GM23338 (cell line): ENCODE measurements around the gene CTNND2. TPM values are rescaled to one million over a fixed set of nuclear protein-coding genes. Genes with fewer than 3 reads are reported as not detected.

Source experiments
- ATAC-seq: fragments of 200-7000 bp; cut with Tn5 transposase; 3 replicates; pipeline ENCODE4 v1.9.1; 2020
- DNase-seq: peaks from one replicate; pipeline ENCODE4 v3.0.0-alpha.2; 2015; ENCODE audit warnings: low spot score
- H2AFZ ChIP-seq: fragments of 200-600 bp; sonication (generic); 2 replicates; pipeline ENCODE4 v1.8.0; 2016; ENCODE audit warnings: antibody characterized with exemption, mild to moderate bottlenecking, moderate library complexity
- H3F3A ChIP-seq: fragments of 200-600 bp; sonication (generic); replicated peaks from 2 replicates; pipeline ENCODE4 v1.8.0; 2017; ENCODE audit warnings: antibody characterized with exemption, mixed run types, low read depth
- H3K27ac ChIP-seq: fragments of 200-600 bp; sonication (generic); 2 replicates; pipeline ENCODE4 v1.6.1; 2016; ENCODE audit warnings: low read depth
- H3K27me3 ChIP-seq: fragments of 200-600 bp; sonication (generic); 2 replicates; pipeline ENCODE4 v1.8.0; 2016; ENCODE audit warnings: mild to moderate bottlenecking, mixed run types, moderate library complexity; ENCODE audit not compliant: insufficient read depth
- H3K36me3 ChIP-seq: fragments of 200-600 bp; sonication (generic); 2 replicates; pipeline ENCODE4 v1.8.0; 2016; ENCODE audit warnings: mild to moderate bottlenecking; ENCODE audit not compliant: insufficient read depth
- H3K4me1 ChIP-seq: fragments of 200-600 bp; sonication (generic); 2 replicates; pipeline ENCODE4 v1.8.0; 2016; ENCODE audit warnings: mild to moderate bottlenecking, moderate library complexity; ENCODE audit not compliant: insufficient read depth
- H3K4me2 ChIP-seq: fragments of 200-600 bp; sonication (generic); 2 replicates; pipeline ENCODE4 v1.7.1; 2017; ENCODE audit warnings: mixed run types
- H3K4me3 ChIP-seq: fragments of 200-600 bp; sonication (generic); 2 replicates; pipeline ENCODE4 v1.6.1; 2016; ENCODE audit warnings: mixed run types
- H3K79me2 ChIP-seq: fragments of 200-600 bp; sonication (generic); replicated peaks from 2 replicates; pipeline ENCODE4 v1.8.0; 2017; ENCODE audit warnings: mild to moderate bottlenecking; ENCODE audit not compliant: insufficient read depth
- H3K9me2 ChIP-seq: fragments of 200-600 bp; sonication (generic); 2 replicates; pipeline ENCODE4 v1.8.0; 2017; ENCODE audit not compliant: insufficient read depth
- H4K20me1 ChIP-seq: fragments of 200-600 bp; sonication (generic); replicated peaks from 2 replicates; pipeline ENCODE4 v1.8.0; 2017; ENCODE audit warnings: mild to moderate bottlenecking; ENCODE audit not compliant: insufficient read depth
- H3K27ac Mint-ChIP-seq: 2 replicates; pipeline ENCODE4 v1.8.0; 2020; ENCODE audit warnings: inconsistent platforms, mild to moderate bottlenecking, moderate library complexity, mixed read lengths
- H3K27me3 Mint-ChIP-seq: 3 replicates; pipeline ENCODE4 v1.8.0; 2022; ENCODE audit warnings: low read depth, mild to moderate bottlenecking, moderate library complexity, mixed read lengths, inconsistent platforms; ENCODE audit not compliant: insufficient read depth, poor library complexity
- H3K36me3 Mint-ChIP-seq: 3 replicates; pipeline ENCODE4 v1.8.0; 2021; ENCODE audit warnings: low read depth, mild to moderate bottlenecking, inconsistent platforms, moderate library complexity, mixed read lengths
- H3K4me1 Mint-ChIP-seq: 3 replicates; pipeline ENCODE4 v1.8.0; 2020; ENCODE audit warnings: mild to moderate bottlenecking, inconsistent platforms, mixed read lengths
- H3K4me3 Mint-ChIP-seq: 3 replicates; pipeline ENCODE4 v1.8.0; 2021; ENCODE audit warnings: moderate library complexity, mild to moderate bottlenecking, inconsistent platforms, mixed read lengths
- H3K9me3 Mint-ChIP-seq: 3 replicates; pipeline ENCODE4 v1.8.0; 2020; ENCODE audit warnings: moderate library complexity, mild to moderate bottlenecking, inconsistent platforms, mixed read lengths
- CREB1 ChIP-seq: fragments of 250-450 bp; sonication (Bioruptor Pico); IDR thresholded peaks from 2 replicates; pipeline ENCODE4 v1.5.0; 2020; ENCODE audit warnings: low read depth, mild to moderate bottlenecking, moderate library complexity
- EZH2 ChIP-seq: fragments of 200-600 bp; sonication (generic); IDR thresholded peaks from one replicate; pipeline ENCODE4 v1.8.0; 2017; ENCODE audit warnings: antibody characterized with exemption, mild to moderate bottlenecking, low read depth; ENCODE audit not compliant: unreplicated experiment
- EZH2phosphoT487 ChIP-seq: fragments of 200-600 bp; sonication (generic); IDR thresholded peaks from one replicate; pipeline ENCODE4 v1.8.1; 2018; ENCODE audit warnings: antibody characterized with exemption; ENCODE audit not compliant: unreplicated experiment
- polyA plus RNA-seq: library from polyadenylated mRNA; unstranded; fragments of >200 nt; fragmentation: Nextera tagmentation; extraction: Ambion mirVana; gene quantifications from 2 replicates; pipeline ENCODE4 v1.2.1, GENCODE V29; 2016
- total RNA-seq: library from RNA; depleted of rRNA; stranded (reverse); fragments of >200 nt; shearing (Covaris generic); gene quantifications from 2 replicates; pipeline ENCODE4 v1.2.3, GENCODE V29; 2014
- TF ChIP-seq, protein P1 (sequence below), 2 experiments: fragments of 200-600 bp in 1 of 2; sonication (generic) in 1 of 2; conservative IDR thresholded peaks; 2 replicates each; pipeline versions ENCODE4 v1.5.1 to v1.6.1; 2016 to 2017; ENCODE audit warnings: antibody characterized with exemption in 2 of 2, low read depth in 2 of 2, mild to moderate bottlenecking in 2 of 2, moderate library complexity in 1 of 2
- TF ChIP-seq, protein P2 (sequence below): IDR thresholded peaks from one replicate; pipeline ENCODE4 v1.6.1; 2018; ENCODE audit warnings: antibody characterized with exemption; ENCODE audit not compliant: unreplicated experiment
- TF ChIP-seq, protein P3 (sequence below): IDR thresholded peaks from 2 replicates; pipeline ENCODE4 v1.6.1; 2016; ENCODE audit warnings: antibody characterized with exemption

The CTNND2 gene
- total and polyA plus RNA-seq, 2 experiments from 2014 or later = 5.1 to 7.0 TPM

DNA sequence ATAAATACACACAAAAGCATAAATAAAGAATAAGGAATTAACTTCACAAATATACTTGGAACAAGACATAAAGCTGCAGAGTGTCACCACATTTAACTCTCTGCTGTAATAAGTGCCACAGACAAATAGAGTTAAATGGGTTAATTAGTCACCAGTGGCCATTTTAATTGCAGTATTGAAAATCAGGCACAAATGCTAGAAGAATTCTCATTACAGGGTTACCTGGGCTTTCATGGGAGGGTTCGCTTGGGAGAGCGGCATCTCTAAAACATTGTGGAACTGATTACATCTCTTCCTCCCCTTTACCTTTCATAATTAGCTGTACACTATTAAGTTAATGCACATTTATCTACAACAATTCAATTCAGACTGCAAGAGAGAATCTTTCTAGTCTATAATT, 637.9 kb downstream of the CTNND2 start (continued):
- TF ChIP-seq, protein P1, sequence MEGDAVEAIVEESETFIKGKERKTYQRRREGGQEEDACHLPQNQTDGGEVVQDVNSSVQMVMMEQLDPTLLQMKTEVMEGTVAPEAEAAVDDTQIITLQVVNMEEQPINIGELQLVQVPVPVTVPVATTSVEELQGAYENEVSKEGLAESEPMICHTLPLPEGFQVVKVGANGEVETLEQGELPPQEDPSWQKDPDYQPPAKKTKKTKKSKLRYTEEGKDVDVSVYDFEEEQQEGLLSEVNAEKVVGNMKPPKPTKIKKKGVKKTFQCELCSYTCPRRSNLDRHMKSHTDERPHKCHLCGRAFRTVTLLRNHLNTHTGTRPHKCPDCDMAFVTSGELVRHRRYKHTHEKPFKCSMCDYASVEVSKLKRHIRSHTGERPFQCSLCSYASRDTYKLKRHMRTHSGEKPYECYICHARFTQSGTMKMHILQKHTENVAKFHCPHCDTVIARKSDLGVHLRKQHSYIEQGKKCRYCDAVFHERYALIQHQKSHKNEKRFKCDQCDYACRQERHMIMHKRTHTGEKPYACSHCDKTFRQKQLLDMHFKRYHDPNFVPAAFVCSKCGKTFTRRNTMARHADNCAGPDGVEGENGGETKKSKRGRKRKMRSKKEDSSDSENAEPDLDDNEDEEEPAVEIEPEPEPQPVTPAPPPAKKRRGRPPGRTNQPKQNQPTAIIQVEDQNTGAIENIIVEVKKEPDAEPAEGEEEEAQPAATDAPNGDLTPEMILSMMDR (conservative IDR thresholded peaks at IDR 0.05; ENCODE audit: low read depth in 2 of 2) = no peak
- no peak for TF ChIP-seq CREB1 (CRISPR knock-in tag)

DNA sequence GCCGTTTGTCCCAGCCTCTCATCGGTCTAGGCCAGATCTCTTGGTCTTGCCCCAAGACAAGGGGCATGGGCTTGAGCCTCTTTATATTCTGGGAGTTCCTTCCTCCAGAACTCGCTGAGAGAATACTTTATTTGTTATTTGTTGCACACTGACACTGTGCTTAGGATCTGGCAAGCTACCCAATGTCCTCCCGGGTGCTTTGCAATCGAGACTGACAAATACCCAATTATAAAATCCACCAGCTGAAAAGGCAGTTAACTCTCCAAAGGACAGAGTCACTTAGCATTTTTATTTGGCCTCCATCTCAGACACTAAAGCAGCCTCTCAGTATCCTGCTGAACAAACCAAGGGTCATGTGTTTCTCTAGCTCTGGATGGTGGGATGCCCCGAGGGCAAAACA, 643.0 kb downstream of the CTNND2 start:
- Mint-ChIP-seq H3K36me3 (no peaks in the 10 kb centered on the region), H3K9me3 (no peaks in the 10 kb centered on the region), H3K27me3 (peaks cover 4% of the 10 kb centered on the region), H3K27ac (no peak overlapping the region), H3K4me3 (no peak overlapping the region), H3K4me1 (peaks cover 2% of the 10 kb centered on the region; the same call in 2 of the 3 replicates)
- Histone ChIP-seq H3K27me3 (no peaks in the 10 kb centered on the region), H3K9me2 (no peaks in the 10 kb centered on the region), H3F3A (no peaks in the 10 kb centered on the region), H3K79me2 (no peaks in the 10 kb centered on the region), H4K20me1 (no peaks in the 10 kb centered on the region), H3K4me3 (no peak overlapping the region), H2AFZ (no peak overlapping the region), H3K4me2 (no peak overlapping the region), H3K4me1 (no peaks in the 10 kb centered on the region), H3K36me3 (no peaks in the 10 kb centered on the region), H3K27ac (no peak overlapping the region)
- TF ChIP-seq, protein P2, sequence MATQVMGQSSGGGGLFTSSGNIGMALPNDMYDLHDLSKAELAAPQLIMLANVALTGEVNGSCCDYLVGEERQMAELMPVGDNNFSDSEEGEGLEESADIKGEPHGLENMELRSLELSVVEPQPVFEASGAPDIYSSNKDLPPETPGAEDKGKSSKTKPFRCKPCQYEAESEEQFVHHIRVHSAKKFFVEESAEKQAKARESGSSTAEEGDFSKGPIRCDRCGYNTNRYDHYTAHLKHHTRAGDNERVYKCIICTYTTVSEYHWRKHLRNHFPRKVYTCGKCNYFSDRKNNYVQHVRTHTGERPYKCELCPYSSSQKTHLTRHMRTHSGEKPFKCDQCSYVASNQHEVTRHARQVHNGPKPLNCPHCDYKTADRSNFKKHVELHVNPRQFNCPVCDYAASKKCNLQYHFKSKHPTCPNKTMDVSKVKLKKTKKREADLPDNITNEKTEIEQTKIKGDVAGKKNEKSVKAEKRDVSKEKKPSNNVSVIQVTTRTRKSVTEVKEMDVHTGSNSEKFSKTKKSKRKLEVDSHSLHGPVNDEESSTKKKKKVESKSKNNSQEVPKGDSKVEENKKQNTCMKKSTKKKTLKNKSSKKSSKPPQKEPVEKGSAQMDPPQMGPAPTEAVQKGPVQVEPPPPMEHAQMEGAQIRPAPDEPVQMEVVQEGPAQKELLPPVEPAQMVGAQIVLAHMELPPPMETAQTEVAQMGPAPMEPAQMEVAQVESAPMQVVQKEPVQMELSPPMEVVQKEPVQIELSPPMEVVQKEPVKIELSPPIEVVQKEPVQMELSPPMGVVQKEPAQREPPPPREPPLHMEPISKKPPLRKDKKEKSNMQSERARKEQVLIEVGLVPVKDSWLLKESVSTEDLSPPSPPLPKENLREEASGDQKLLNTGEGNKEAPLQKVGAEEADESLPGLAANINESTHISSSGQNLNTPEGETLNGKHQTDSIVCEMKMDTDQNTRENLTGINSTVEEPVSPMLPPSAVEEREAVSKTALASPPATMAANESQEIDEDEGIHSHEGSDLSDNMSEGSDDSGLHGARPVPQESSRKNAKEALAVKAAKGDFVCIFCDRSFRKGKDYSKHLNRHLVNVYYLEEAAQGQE = no peak
- TF ChIP-seq EZH2 (no peak), EZH2phosphoT487 (no peak)
- TF ChIP-seq, protein P1 (conservative IDR thresholded peaks at IDR 0.05; ENCODE audit: low read depth in 2 of 2) = no peak
- TF ChIP-seq, protein P3, sequence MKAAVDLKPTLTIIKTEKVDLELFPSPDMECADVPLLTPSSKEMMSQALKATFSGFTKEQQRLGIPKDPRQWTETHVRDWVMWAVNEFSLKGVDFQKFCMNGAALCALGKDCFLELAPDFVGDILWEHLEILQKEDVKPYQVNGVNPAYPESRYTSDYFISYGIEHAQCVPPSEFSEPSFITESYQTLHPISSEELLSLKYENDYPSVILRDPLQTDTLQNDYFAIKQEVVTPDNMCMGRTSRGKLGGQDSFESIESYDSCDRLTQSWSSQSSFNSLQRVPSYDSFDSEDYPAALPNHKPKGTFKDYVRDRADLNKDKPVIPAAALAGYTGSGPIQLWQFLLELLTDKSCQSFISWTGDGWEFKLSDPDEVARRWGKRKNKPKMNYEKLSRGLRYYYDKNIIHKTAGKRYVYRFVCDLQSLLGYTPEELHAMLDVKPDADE = no peak
- ATAC-seq = no peak
- DNase-seq = no peak
